ENCODE results near the gene FOXS1. TPM values are rescaled to one million over a fixed set of nuclear protein-coding genes. Genes with fewer than 3 reads are reported as not detected.

FOXS1 gene
- total and polyA plus RNA-seq, 8 donors, result 0.16 to 1.7 (median 0.85) TPM; not detected in 2

DNA sequence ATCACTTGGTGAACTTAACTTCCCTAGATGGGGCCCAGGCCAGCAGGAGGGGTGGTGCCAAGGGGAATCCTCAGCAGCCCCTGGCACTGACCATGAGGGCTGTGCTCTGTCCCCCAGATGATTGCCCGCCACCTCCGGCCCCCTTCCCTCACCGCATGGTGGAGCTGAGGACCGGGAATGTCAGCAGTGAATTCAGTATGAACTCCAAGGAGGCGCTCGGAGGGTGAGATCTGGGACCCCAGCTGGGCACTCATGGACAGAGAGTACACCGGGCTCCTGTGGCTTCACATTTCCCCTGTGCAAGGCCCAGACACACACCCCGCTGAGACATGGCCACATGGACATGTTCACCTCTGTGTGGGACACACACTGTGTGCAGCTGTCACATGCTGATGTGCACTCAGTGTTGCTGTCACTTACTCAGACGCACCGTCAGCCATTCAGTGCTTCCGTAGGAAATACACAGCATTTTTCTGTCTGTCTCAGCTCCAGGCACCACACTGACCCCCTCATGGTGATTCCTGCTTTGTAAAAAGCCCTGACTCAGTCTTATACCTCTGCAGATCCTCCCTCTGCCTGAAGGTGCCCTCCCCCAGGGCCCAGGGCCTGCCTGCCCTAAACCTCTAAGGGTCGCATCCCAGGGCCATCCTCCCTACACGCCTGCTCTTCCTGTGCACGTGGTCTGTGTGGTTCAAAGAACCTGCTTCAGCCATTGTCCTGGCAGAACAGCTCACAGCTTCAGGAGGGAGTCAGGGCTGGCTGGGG lies 21.9 kb downstream of the FOXS1 start:
- Histone ChIP-seq H3K27ac (no peak overlapping the region), H3K9me3 (no peaks in the 10 kb centered on the region), H3K36me3 (no peaks in the 10 kb centered on the region), H3K27me3 (no peaks in the 10 kb centered on the region), H3K4me3 (no peak overlapping the region), H3K4me1 (peaks cover 0 to 11% (median 3%) of the 10 kb centered on the region in 3 donors)
- DNase-seq, result peak in 1 of 6 donors; percentile 63
- no peak for ATAC-seq
- no peak for FAIRE-seq
- TF ChIP-seq, protein P1, sequence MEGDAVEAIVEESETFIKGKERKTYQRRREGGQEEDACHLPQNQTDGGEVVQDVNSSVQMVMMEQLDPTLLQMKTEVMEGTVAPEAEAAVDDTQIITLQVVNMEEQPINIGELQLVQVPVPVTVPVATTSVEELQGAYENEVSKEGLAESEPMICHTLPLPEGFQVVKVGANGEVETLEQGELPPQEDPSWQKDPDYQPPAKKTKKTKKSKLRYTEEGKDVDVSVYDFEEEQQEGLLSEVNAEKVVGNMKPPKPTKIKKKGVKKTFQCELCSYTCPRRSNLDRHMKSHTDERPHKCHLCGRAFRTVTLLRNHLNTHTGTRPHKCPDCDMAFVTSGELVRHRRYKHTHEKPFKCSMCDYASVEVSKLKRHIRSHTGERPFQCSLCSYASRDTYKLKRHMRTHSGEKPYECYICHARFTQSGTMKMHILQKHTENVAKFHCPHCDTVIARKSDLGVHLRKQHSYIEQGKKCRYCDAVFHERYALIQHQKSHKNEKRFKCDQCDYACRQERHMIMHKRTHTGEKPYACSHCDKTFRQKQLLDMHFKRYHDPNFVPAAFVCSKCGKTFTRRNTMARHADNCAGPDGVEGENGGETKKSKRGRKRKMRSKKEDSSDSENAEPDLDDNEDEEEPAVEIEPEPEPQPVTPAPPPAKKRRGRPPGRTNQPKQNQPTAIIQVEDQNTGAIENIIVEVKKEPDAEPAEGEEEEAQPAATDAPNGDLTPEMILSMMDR (IDR thresholded peaks at IDR 0.05), result no peak
- WGBS, 2 donors, result 79 to 83% methylated on average over 14 of the region's 14 CpGs
- intact Hi-C loops (cut with DNase I), result loop anchor here in 1 of 3 donors (5.0 kb wide), 1 partner anchor 209 kb away; no protein-coding TSS in a partner anchor

DNA sequence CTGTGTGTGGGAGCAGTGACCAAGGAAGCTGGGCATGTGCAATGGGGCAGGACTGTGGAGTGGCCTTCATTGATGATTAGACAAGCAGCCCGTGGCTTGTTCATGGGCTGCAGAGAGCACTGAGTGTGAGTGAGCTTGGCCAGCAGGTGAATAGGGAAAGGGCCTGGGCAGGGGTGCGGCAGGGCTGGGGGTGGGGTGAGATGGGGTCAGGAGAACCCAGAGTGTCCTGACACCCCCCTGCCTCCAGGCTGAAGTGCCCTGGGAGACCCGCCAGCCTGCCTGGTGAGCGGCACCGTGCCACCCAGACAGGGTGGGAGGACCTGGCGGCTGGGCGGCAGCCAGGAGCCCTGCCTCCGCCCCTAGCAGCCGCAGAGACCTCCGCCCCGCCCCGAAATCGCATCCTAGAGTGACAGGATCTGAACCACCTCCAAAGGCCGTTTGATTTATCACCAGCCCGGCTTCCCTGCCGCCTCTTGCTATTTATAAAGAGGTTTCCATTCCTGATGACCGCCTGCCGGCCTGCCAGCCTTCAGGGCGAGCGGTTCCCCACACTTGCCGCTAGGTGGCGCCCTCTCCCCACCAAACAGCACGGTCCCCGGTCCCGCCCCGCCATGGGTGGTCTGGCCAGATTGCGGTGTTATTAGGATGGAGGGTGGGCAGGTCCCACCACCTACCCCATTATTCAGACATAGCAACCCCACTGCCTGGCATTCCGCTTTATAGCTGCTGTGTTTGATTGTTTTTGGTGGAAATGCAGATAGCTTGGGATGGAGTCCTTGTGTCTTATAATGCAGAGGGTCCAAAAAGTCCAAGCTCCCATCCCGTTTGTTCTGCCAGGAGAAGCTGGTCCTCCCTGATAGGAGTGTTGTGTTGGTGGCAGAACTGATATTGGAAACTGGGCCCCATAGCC lies 22.7 kb downstream of the FOXS1 start:
- H3K27ac ChIP-seq, result peak overlapping the region in 3 of 4 donors; percentile 13 to 81 (median 78)
- H3K36me3 ChIP-seq, result no peaks in the 10 kb centered on the region
- no peak for FAIRE-seq
- peak; percentile 77 to 88 (median 82) for ATAC-seq
- intact Hi-C loops (cut with DNase I), result loop anchor here in 1 of 3 donors (5.0 kb wide), 1 partner anchor 210 kb away; no protein-coding TSS in a partner anchor
- no peaks in the 10 kb centered on the region for H3K9me3 ChIP-seq
- TF ChIP-seq, protein P1 (IDR thresholded peaks at IDR 0.05), result peak; percentile 99 to 100 (median 100)
- peaks cover 0 to 11% (median 3%) of the 10 kb centered on the region in 3 donors for H3K4me1 ChIP-seq
- peak overlapping the region in 2 of 4 donors; percentile 19 to 28 for H3K4me3 ChIP-seq
- 2 to 3% methylated on average over 22 to 29 of the region's 29 CpGs for WGBS, 2 donors
- DNase-seq, result peak; percentile 70 to 94 (median 92)
- no peaks in the 10 kb centered on the region for H3K27me3 ChIP-seq

DNA sequence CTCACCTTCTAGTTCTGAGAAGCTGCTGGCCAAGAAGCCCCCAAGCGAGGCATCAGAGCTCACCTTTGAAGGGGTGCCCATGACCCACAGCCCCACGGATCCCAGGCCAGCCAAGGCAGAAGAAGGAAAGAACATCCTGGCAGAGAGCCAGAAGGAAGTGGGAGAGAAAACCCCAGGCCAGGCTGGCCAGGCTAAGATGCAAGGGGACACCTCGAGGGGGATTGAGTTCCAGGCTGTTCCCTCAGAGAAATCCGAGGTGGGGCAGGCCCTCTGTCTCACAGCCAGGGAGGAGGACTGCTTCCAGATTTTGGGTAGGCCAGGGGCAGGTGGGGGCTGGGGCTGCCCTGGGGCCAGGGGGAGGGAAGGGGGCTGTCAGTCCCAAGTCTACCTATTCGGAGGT lies 24.0 kb downstream of the FOXS1 start:
- TF ChIP-seq, protein P1 (IDR thresholded peaks at IDR 0.05), result no peak
- ATAC-seq, result no peak
- H3K27ac ChIP-seq, result peak overlapping the region in 2 of 4 donors; percentile 78 to 81
- no peak overlapping the region for H3K4me3 ChIP-seq
- intact Hi-C loops (cut with DNase I), result loop anchor here in 1 of 3 donors (5.0 kb wide), 1 partner anchor 211 kb away; no protein-coding TSS in a partner anchor
- no peaks in the 10 kb centered on the region for H3K9me3 ChIP-seq
- WGBS, 2 donors, result 46 to 64% methylated on average over 5 of the region's 5 CpGs
- no peak for DNase-seq
- peaks cover 0 to 11% (median 3%) of the 10 kb centered on the region in 3 donors for H3K4me1 ChIP-seq
- no peaks in the 10 kb centered on the region for H3K36me3 ChIP-seq
- no peak for FAIRE-seq
- H3K27me3 ChIP-seq, result no peaks in the 10 kb centered on the region

GRCh38 chr20:31820228-31820627 lies 25.2 kb downstream of the FOXS1 start:
- H3K4me1 ChIP-seq, result peaks cover 0 to 11% (median 3%) of the 10 kb centered on the region in 3 donors
- ATAC-seq, result no peak

More at GRCh38 chr20:31820228-31820627, 25.2 kb downstream of the FOXS1 start:
- no peaks in the 10 kb centered on the region for H3K36me3 ChIP-seq
- peak overlapping the region in 1 of 4 donors; percentile 3 for H3K27ac ChIP-seq
- H3K27me3 ChIP-seq, result no peaks in the 10 kb centered on the region
- H3K9me3 ChIP-seq, result no peaks in the 10 kb centered on the region
- no peak for DNase-seq
- 66% methylated on average over 6 of the region's 6 CpGs for WGBS, 2 donors
- no peak for FAIRE-seq
- peak overlapping the region in 1 of 4 donors; percentile 35 for H3K4me3 ChIP-seq
- intact Hi-C loops (cut with DNase I), result loop anchor here in 1 of 3 donors (5.0 kb wide), 1 partner anchor 212 kb away; no protein-coding TSS in a partner anchor
- TF ChIP-seq, protein P1 (IDR thresholded peaks at IDR 0.05), result no peak
